Fibroblast of lung (primary cell): ENCODE data around the gene BAZ2A.

ENCODE experiments used
- EZH2 ChIP-seq: IDR thresholded peaks from 2 replicates; pipeline ENCODE4 v1.5.1; 2012; ENCODE audit warnings: low read length, control low read depth, mild to moderate bottlenecking; ENCODE audit errors: missing control alignments
- TF ChIP-seq, protein P1 (sequence below), 2 donors: IDR thresholded peaks in 1 of 2; conservative IDR thresholded peaks in 1 of 2; 1 replicate in 1 of 2; 2 replicates in 1 of 2; pipeline ENCODE4 v1.5.1; 2011 to 2012; ENCODE audit warnings: low read length in 2 of 2, control low read depth in 1 of 2, inconsistent platforms in 1 of 2, low read depth in 1 of 2, mild to moderate bottlenecking in 1 of 2

GRCh38 chr12:56636675-56637540, 6.8 kb upstream of the BAZ2A start:
- TF ChIP-seq, protein P1, sequence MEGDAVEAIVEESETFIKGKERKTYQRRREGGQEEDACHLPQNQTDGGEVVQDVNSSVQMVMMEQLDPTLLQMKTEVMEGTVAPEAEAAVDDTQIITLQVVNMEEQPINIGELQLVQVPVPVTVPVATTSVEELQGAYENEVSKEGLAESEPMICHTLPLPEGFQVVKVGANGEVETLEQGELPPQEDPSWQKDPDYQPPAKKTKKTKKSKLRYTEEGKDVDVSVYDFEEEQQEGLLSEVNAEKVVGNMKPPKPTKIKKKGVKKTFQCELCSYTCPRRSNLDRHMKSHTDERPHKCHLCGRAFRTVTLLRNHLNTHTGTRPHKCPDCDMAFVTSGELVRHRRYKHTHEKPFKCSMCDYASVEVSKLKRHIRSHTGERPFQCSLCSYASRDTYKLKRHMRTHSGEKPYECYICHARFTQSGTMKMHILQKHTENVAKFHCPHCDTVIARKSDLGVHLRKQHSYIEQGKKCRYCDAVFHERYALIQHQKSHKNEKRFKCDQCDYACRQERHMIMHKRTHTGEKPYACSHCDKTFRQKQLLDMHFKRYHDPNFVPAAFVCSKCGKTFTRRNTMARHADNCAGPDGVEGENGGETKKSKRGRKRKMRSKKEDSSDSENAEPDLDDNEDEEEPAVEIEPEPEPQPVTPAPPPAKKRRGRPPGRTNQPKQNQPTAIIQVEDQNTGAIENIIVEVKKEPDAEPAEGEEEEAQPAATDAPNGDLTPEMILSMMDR (conservative IDR thresholded peaks at IDR 0.05 in 1 of 2, IDR thresholded peaks at IDR 0.05 in 1 of 2; ENCODE audit: low read depth in 1 of 2, low read length in 2 of 2) = peak; percentile 53 to 82
- TF ChIP-seq EZH2 = no peak
